HG02798 (cell line): ENCODE data around the gene MCHR1.

ENCODE experiments used
- ATAC-seq: cut with Tn5 transposase; IDR thresholded peaks from one replicate; pipeline ENCODE4 v1.9.1; 2021; ENCODE audit warnings: mild to moderate bottlenecking; ENCODE audit not compliant: unreplicated experiment, poor library complexity

MCHR1 gene

GRCh38 chr22:40720538-40721256 is 41.4 kb downstream of the MCHR1 start:
- ATAC-seq, result no peak

- no peak for ATAC-seq
Observed at GRCh38 chr22:40721266-40721665, 42.0 kb downstream of the MCHR1 start.

- ATAC-seq, result no peak
Observed at GRCh38 chr22:40723396-40723933, 44.2 kb downstream of the MCHR1 start.

GRCh38 chr22:40726514-40726913 is 47.2 kb downstream of the MCHR1 start:
- ATAC-seq, result no peak

GRCh38 chr22:40727070-40727963 is 48.0 kb downstream of the MCHR1 start:
- ATAC-seq, result no peak

GRCh38 chr22:40727964-40728615 is 48.8 kb downstream of the MCHR1 start:
- ATAC-seq, result no peak

- ATAC-seq, result no peak
Observed at GRCh38 chr22:40728731-40729189, 49.5 kb downstream of the MCHR1 start.

- ATAC-seq, result no peak
Observed at GRCh38 chr22:40729284-40729683, 50.0 kb downstream of the MCHR1 start.
